Fibroblast of upper back skin (primary cell): Measurements from ENCODE around the gene PSMB9.
"Not testable (repeated sequence)": the region's sequence is repeated elsewhere in the genome, so short reads cannot be mapped to it uniquely, and the experiment has no call there.

ENCODE experiments used
- DNase-seq: peaks from one replicate; pipeline ENCODE4 v3.0.0-alpha.2; 2013

Gene PSMB9

DNA sequence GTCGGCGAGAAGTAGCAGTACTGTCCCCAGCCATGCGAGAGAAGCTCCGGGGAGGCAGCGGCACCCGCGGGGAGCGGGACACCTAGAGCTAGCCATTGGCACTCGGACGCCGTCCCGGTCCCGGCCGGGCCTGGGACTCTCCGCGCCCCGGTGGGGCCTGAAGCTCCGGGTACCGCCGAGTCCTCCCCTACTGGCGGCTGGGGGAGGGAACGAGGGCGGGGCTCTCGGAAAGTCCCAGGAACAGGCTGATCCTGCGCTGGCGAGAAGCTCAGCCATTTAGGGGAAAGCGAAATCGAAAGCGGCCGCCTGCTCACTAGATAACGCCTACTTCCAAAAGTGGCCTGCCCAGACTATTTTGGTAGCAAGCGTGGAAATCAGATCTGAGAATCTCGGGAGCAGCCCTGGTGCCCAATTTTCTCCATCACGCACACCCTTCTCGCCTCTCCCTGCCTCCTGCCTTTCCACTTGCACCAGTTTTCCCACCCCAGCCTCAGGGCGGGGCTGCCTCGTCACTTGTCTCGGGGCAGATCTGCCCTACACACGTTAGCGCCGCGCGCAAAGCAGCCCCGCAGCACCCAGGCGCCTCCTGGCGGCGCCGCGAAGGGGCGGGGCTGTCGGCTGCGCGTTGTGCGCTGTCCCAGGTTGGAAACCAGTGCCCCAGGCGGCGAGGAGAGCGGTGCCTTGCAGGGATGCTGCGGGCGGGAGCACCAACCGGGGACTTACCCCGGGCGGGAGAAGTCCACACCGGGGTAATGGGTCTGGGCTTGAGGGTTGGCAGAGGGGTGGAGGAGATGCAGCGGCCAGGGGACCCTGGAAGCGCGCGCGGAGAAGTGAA is at the start of gene PSMB9, which contains the start of gene TAP1:
PSMB9 (plus strand) TSS at position 652 of the 835 bp plus-strand sequence; CDS start at position 690, 38 bp downstream.
TAP1 (minus strand) TSS at position 164 of the 835 bp plus-strand sequence; CDS start at position 96, 68 bp downstream.
- peak; percentile 89 for DNase-seq

- DNase-seq, result not testable (repeated sequence)
These were observed 48.6 kb upstream of the PSMB9 start for GRCh38 chr6:32805404-32805803.

GRCh38 chr6:32807020-32807580 is 46.9 kb upstream of the PSMB9 start:
- DNase-seq, result no peak

GRCh38 chr6:32809171-32809570 is 44.8 kb upstream of the PSMB9 start:
- DNase-seq, result no peak

DNA sequence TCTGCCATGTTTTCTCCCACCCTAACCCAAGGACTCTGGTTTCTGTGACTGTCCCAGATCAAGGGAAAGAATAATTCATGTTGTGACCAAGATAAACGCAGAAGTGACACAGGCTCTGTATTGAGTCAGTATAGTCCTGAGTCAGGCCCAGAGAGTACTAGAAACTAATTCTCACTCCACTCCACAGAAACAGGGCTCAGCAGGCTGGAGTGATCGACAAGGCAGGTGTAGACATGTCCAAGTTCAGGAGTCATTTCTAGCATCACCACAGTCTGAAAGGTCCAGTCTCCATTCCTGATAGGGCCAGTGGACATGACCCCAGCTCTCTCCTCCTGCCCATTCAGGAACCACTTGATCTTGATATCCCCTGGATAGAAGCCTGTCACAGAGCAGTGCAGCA is 39.8 kb upstream of the PSMB9 start:
- DNase-seq, result no peak

DNA sequence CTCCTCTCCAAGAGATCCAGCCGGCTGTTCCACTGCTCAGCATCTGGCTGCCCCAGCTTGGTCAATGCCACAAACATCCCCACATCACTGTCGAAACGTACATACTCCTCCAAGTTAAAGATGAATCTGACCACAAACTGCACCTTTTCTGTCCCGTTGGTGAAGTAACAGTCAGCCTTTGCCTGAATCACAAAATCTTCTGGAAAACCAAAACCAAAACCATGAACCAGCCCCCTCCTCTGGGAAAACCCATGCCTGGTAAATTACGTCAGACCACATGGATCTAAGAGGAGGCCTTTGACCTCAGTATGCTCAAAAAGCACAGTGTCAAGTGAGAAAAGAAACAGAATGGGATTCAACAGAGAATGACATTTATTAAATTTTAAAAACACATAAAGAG is 38.9 kb upstream of the PSMB9 start:
- DNase-seq, result peak; percentile 79

- DNase-seq, result no peak
These were observed 38.0 kb upstream of the PSMB9 start for GRCh38 chr6:32815996-32816395.

DNA sequence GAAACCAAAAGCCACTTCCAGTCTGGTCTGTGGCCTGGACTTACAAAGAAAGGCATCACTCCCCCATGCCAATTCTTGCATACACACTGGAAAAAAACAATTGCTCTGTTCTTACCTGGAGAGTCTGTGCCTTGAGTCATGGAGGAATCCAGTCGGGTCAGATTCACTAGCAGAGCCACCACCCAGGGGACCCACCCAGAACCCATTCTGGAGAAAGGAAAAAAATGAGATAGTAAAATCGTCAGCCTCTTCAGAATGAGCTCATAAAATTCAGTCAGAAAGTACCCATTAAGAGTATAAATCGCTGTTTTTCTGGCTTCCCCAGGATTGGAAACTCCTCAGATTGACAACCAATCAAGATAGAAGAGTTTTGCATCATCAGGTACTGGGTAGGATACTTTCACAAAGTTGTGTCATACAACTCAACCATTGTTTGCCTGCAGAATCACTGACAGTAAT is 37.2 kb upstream of the PSMB9 start, which contains the start of gene HLA-DOB:
HLA-DOB (minus strand) TSS at position 257 of the 459 bp plus-strand sequence; CDS start at position 206, 51 bp downstream.
- no peak for DNase-seq

DNA sequence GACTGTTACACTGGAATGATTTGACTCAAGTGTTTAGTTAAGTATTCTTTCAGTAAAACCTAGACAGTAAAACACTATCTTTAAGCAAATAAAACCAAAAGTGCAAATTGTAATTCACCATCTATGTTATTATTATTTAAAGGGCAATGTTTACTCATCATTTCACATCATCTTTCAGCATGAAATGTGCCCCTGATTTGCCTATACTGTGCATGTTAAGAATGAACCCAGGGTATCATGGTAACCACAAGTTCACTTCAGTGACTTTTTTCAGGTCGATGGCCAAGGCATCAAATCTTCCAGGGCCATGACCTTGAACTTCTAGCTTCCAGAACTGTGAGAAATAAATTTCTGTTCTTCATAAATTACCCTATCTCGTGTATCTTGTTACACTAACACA is 35.1 kb upstream of the PSMB9 start:
- no peak for DNase-seq

DNA sequence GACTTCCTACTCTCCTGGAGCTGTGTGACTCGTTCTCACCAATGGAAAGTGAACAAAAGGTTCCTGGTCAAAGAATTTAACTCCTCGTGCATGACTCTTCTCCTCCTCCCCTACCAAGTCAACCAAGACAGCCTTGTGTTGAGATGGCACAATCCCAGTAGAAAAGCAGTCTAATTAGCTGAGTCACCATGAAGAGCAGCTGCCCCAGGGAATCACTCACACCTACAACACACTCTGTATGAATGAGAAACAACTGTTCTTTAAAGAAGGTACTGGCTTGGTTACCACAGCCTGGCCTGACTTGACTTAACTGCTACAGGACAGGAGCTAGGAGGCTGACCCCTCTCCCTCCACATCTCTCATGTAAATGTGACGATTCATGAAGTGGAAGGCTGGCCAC is 34.3 kb upstream of the PSMB9 start:
- peak; percentile 75 for DNase-seq

DNA sequence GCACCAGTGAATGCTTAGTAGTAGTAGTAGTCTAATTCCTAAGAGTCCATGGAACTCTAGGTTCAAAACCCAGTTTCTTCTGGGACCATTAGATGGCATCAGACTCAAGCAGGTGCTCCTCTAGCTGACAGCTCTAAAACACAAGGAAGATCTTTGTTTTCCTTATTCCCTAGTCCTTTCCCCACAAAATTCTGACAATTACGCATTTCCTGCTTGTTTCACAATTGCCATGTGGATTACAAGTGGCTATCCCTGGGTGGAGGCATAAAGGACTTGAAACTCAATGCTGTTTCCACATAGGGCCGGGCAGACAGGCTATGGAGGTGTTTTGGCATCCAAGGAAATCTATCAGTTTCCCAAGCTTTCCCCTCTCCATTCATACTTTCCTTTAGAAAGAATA is 28.0 kb upstream of the PSMB9 start:
- DNase-seq, result peak; percentile 39

DNA sequence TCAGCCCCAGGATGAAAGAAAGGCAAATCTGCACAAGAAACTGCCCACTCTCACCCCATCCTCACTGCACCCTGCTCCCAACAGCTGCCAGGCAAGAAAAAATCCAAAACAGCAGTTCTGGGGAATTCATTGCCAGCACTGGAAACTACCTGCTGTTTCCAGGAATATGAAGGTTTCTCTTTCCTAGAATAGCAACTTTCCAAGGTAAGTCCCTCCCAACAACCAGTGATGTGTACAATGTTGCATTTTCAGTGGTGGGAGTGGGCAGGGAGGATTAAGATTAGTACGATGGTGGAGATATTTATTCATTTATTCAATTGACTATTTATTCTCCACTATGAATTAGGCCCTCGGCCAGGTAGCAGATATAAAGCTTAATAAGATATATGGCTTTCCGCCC is 27.0 kb upstream of the PSMB9 start:
- DNase-seq, result no peak

DNA sequence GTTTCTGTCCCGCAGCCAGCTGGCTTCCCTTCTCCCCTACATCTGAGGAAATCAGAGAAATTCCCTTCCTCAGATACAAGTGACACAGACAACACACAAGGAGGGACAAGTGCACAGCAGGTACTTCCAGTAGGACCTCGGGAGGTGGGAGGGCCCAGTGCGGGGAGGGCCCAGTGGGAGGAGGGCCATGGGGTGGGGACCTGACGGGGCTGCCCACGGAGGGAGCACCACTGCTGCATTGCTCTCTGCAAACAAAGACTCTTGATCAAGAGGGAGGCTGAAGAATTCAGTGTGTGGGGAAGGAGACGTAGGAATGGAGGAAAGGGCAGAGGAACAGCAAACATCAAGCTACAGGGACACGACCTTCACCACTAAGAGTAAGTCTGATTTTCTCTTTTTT is 24.5 kb upstream of the PSMB9 start:
- DNase-seq, result no peak

GRCh38 chr6:32830017-32830416 is 24.0 kb upstream of the PSMB9 start:
- no peak for DNase-seq

DNA sequence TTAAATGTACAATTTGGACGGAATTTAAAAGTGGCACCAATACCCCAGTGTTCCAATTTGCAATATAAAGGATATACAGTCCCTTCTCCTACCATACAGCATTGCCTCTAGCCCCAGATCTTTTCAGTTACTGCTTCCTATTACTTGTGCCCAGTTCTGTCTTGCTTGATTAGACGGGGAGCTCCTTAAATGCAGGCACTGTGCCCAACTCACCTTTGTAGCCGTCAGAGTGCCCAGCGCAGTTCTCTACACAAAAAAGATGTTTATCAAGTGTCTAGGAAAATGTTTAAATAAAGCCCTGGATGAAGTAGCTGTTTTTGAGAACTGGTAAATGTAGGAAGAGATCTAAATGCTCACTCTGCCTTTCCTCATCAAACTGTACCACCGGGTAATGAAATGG is 23.1 kb upstream of the PSMB9 start:
- DNase-seq, result no peak

DNA sequence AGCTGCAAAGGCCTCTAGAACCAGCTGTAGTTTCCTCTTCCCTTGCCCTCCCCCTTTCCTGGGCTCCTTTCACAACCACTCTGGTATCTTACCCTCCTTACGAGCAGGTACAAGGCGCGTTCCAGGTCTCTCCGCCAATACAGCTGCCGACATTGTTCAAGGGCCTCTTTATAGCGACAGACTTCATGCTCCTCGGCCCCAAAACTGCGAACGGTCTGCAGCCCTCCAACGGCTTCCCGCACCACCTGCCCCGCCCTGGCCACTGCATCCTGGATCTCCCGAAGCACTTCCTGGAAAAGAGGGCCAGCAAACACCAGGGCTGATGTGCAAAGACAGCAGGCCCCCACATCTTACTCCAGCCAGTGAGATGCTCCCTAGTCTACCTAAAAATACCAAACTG is 21.5 kb upstream of the PSMB9 start:
- no peak for DNase-seq

- DNase-seq, result no peak
These were observed 20.3 kb upstream of the PSMB9 start for GRCh38 chr6:32833664-32834063.

GRCh38 chr6:32835167-32835893 is 18.7 kb upstream of the PSMB9 start:
- DNase-seq, result no peak

DNA sequence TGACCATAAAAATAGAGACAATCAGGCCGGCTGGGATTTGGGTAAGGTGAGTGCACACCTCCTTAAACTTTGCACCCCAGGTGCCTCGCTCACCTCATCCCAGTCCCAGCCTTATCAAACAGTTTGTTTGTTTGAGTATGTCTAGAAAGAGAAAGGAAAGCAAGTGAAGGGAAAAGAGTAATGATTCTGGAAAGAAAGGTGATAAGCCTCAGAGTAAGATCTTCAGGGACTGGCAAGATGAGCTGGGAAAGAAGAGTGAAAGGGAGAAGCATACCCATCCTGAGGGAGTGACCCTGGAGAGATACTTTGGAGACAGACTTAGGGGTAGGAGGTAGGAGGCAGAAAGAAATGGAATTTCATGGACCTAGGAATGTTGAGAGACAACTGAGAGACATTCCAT is 17.1 kb upstream of the PSMB9 start:
- DNase-seq, result no peak

DNA sequence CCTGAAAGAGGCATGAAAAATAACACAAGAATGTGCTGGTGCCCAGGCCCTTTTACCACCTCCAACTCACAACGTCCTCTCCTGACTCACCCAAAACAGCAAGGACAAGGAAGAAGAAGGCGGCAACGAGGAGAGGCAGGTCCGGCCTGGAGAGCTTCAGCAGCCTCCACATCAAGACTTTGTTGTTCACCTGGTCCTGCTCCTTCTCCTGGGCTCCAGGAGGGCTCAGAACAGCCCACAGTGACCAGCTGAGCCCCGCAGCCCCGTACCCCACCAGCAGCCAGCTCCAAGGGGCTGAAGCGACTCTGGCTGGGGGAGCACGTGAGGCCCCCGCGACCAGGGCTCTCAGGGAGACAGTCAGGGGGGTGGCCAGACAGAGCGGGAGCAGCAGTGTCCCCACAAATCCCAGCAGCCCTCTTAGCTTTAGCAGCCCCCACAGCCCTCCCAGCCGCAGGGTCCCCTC is 16.3 kb upstream of the PSMB9 start:
- no peak for DNase-seq

DNA sequence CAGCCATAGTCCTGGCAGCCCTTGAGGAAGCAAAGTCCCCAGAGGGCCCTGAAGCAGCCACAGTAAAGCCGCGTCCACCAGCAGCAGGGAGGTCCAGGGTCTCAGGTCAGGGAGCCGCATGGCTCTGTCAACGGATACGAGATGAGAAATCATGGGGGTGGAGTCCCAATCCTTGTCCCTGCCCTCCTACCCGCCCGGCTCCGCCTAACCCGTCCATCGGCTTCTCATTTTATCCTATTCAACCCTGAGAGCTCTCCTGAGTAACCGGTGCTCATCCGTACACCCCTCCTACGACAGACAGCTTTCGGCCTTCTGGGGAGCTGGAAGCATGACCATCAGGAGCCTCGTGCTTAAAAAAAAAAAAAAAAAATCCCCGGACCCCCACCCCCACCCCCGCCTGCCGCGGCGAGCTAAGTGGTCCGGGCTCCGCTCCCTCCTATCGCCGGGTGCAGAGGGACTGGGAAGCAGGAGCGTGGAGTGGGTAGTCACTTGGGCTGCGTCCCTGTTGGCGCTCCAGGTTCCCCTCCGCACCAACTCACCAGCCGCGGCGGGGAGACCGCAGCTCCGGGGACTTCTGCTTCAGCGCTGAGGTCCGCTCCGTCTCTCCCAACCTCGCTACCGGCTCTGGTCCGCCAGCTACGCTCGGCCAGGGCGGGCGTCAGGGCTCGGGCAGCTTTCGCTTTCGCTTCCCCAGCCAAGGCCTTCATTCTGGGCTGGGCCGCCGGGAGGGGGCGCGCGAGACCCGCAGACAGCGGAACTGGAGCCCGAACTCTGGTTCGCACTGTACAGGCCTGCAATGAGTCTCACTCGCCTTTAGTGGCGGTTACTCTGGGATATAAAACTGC is 15.7 kb upstream of the PSMB9 start, which contains the start of gene TAP2:
TAP2 (minus strand) TSS at position 626 of the 845 bp plus-strand sequence; CDS start at position 120, 506 bp downstream.
- DNase-seq, result peak; percentile 89

DNA sequence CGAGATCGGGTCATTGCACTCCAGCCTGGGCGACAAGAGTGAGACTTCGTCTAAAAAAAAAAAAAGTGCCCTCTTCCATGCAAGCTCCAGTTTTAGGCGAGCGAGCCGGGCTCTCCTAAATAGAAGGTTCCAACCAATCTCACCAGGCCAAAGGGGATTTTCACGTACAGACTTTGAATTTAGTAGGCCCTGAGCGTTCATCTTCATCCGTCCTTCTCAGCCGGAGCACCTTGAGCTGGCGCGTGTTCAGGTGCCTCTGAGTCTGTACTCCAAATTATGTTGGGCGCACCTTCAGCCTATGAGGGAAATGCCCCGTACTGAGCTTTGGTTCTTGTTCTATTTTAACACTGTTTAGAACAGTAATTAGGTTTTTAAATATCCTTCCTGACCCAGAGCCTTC is 14.6 kb upstream of the PSMB9 start:
- no peak for DNase-seq
